WTC11 (cell line): ENCODE results near the gene CHIT1. TPM values are rescaled to one million over a fixed set of nuclear protein-coding genes. Genes with fewer than 3 reads are reported as not detected.

ENCODE experiments used
- ATAC-seq: fragments of 200-7000 bp; cut with Tn5 transposase; 2 replicates; pipeline ENCODE4 v1.10.0; 2021; ENCODE audit warnings: mild to moderate bottlenecking, moderate library complexity
- CTCF ChIA-PET: fragments of 300-600 bp; sonication (Branson Sonifier 250); formaldehyde crosslinking; loops from one replicate; lab custom pipeline; 2021; ENCODE audit warnings: antibody characterized with exemption; lab: Charles Lee
- POLR2A ChIA-PET: fragments of 350-600 bp; sonication (Branson Sonifier 250); formaldehyde crosslinking; loops from one replicate; lab custom pipeline; 2021; ENCODE audit warnings: antibody characterized with exemption; lab: Charles Lee
- DNase-seq: peaks from one replicate; pipeline ENCODE4 v3.0.0; 2021; ENCODE audit warnings: low spot score
- H3K27ac Mint-ChIP-seq: 2 replicates; pipeline ENCODE4 v1.8.0; 2021; ENCODE audit warnings: mixed read lengths
- H3K27me3 Mint-ChIP-seq: 2 replicates; pipeline ENCODE4 v1.8.0; 2021; ENCODE audit warnings: low read depth, mild to moderate bottlenecking, moderate library complexity, mixed read lengths
- H3K36me3 Mint-ChIP-seq: 2 replicates; pipeline ENCODE4 v1.8.0; 2021; ENCODE audit warnings: mixed read lengths
- H3K4me1 Mint-ChIP-seq: 2 replicates; pipeline ENCODE4 v1.8.0; 2022; ENCODE audit warnings: mixed read lengths
- H3K4me3 Mint-ChIP-seq: 2 replicates; pipeline ENCODE4 v1.8.0; 2021; ENCODE audit warnings: mild to moderate bottlenecking, moderate library complexity, mixed read lengths
- H3K9me3 Mint-ChIP-seq: 2 replicates; pipeline ENCODE4 v1.8.0; 2021; ENCODE audit warnings: mixed read lengths
- AFF4 ChIP-seq: sonication (generic); formaldehyde crosslinking; IDR thresholded peaks from 2 replicates; pipeline ENCODE4 v1.8.1; 2023; ENCODE audit warnings: mild to moderate bottlenecking, missing genetic modification reagents, borderline replicate concordance
- AR ChIP-seq: fragments of 250-450 bp; sonication (Bioruptor Pico); IDR thresholded peaks from 2 replicates; pipeline ENCODE4 v1.9.0; 2021; ENCODE audit warnings: mild to moderate bottlenecking
- ATF1 ChIP-seq: sonication (generic); formaldehyde crosslinking; IDR thresholded peaks from 2 replicates; pipeline ENCODE4 v1.8.1; 2023; ENCODE audit warnings: mild to moderate bottlenecking, moderate library complexity, missing genetic modification reagents
- CDX4 ChIP-seq: fragments of 250-450 bp; sonication (Bioruptor Pico); IDR thresholded peaks from 2 replicates; pipeline ENCODE4 v1.9.0; 2021; ENCODE audit warnings: moderate library complexity, mild to moderate bottlenecking, inconsistent platforms, borderline replicate concordance
- CREM ChIP-seq: sonication (generic); formaldehyde crosslinking; IDR thresholded peaks from 2 replicates; pipeline ENCODE4 v1.8.1; 2022; ENCODE audit warnings: mild to moderate bottlenecking, missing genetic modification reagents, moderate library complexity
- HMGA2 ChIP-seq: fragments of 250-450 bp; sonication (Bioruptor Pico); IDR thresholded peaks from 2 replicates; pipeline ENCODE4 v1.4.0; 2021; ENCODE audit warnings: mild to moderate bottlenecking, moderate library complexity
- OVOL2 ChIP-seq: fragments of 250-450 bp; sonication (Bioruptor Pico); IDR thresholded peaks from 2 replicates; pipeline ENCODE4 v1.9.0; 2021; ENCODE audit warnings: mild to moderate bottlenecking, borderline replicate concordance
- PREB ChIP-seq: sonication (generic); formaldehyde crosslinking; IDR thresholded peaks from 2 replicates; pipeline ENCODE4 v1.8.1; 2022; ENCODE audit warnings: mild to moderate bottlenecking, missing genetic modification reagents, moderate library complexity, borderline replicate concordance
- PRRX2 ChIP-seq: fragments of 250-450 bp; sonication (Bioruptor Pico); IDR thresholded peaks from 2 replicates; pipeline ENCODE4 v1.8.0; 2021; ENCODE audit warnings: mild to moderate bottlenecking
- RELA ChIP-seq: sonication (generic); formaldehyde crosslinking; IDR thresholded peaks from 2 replicates; pipeline ENCODE4 v1.8.1; 2022; ENCODE audit warnings: missing genetic modification reagents, mild to moderate bottlenecking, borderline replicate concordance
- RORB ChIP-seq: fragments of 250-450 bp; sonication (Bioruptor Pico); IDR thresholded peaks from 2 replicates; pipeline ENCODE4 v1.9.0; 2021; ENCODE audit warnings: mild to moderate bottlenecking
- USF1 ChIP-seq: sonication (generic); formaldehyde crosslinking; IDR thresholded peaks from 2 replicates; pipeline ENCODE4 v1.8.0; 2022; ENCODE audit warnings: mild to moderate bottlenecking, missing genetic modification reagents
- ZMAT4 ChIP-seq: fragments of 250-450 bp; sonication (Bioruptor Pico); IDR thresholded peaks from 2 replicates; pipeline ENCODE4 v1.9.0; 2021; ENCODE audit warnings: mild to moderate bottlenecking
- ZNF138 ChIP-seq: sonication (generic); formaldehyde crosslinking; conservative IDR thresholded peaks from 2 replicates; pipeline ENCODE4 v1.8.1; 2022; ENCODE audit warnings: mild to moderate bottlenecking, moderate library complexity, missing genetic modification reagents
- ZNF219 ChIP-seq: sonication (generic); formaldehyde crosslinking; IDR thresholded peaks from 2 replicates; pipeline ENCODE4 v1.8.0; 2023; ENCODE audit warnings: missing genetic modification reagents, mild to moderate bottlenecking, borderline replicate concordance
- ZNF317 ChIP-seq: sonication (generic); formaldehyde crosslinking; IDR thresholded peaks from 2 replicates; pipeline ENCODE4 v1.8.1; 2023; ENCODE audit warnings: low read depth, mild to moderate bottlenecking, moderate library complexity, missing genetic modification reagents, borderline replicate concordance
- total RNA-seq: library from RNA; stranded (reverse); gene quantifications from 3 replicates; pipeline ENCODE4 v1.2.3, GENCODE V29; 2021
- TF ChIP-seq, protein P1 (sequence below): fragments of 250-450 bp; sonication (Bioruptor Pico); conservative IDR thresholded peaks from 2 replicates; pipeline ENCODE4 v1.9.0; 2021; ENCODE audit warnings: mild to moderate bottlenecking
- TF ChIP-seq, protein P2 (sequence below): fragments of 250-450 bp; sonication (Bioruptor Pico); IDR thresholded peaks from 2 replicates; pipeline ENCODE4 v1.8.0; 2021; ENCODE audit warnings: mild to moderate bottlenecking

The CHIT1 gene
- total RNA-seq, 1 experiment from 2014 or later = 0.15 TPM

DNA sequence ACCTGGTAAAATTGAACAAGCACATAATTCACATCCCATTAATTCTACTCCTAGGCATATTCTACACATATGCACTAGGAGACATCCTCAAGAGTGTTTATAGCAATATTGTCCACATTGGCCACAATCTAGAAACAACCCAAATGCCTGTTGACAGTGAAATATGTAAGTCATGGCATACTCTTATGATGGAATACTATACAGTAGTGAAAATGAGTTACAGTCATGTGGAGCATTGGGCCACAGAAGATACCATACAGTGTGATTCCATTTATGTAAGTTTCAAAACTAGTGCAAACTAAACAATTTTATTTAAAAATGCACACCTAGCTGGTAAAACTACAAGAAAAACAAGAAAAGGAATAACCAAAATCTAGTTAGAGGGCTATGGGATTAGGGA lies 19.1 kb downstream of the CHIT1 start:
- Mint-ChIP-seq H3K9me3 (no peaks in the 10 kb centered on the region), H3K27ac (no peak overlapping the region), H3K4me3 (no peak overlapping the region), H3K4me1 (no peaks in the 10 kb centered on the region; the same call in 1 of the 2 replicates), H3K36me3 (no peaks in the 10 kb centered on the region)
- POLR2A ChIA-PET = no interaction called here
- ATAC-seq = no peak
- DNase-seq = no peak
- TF ChIP-seq, protein P1, sequence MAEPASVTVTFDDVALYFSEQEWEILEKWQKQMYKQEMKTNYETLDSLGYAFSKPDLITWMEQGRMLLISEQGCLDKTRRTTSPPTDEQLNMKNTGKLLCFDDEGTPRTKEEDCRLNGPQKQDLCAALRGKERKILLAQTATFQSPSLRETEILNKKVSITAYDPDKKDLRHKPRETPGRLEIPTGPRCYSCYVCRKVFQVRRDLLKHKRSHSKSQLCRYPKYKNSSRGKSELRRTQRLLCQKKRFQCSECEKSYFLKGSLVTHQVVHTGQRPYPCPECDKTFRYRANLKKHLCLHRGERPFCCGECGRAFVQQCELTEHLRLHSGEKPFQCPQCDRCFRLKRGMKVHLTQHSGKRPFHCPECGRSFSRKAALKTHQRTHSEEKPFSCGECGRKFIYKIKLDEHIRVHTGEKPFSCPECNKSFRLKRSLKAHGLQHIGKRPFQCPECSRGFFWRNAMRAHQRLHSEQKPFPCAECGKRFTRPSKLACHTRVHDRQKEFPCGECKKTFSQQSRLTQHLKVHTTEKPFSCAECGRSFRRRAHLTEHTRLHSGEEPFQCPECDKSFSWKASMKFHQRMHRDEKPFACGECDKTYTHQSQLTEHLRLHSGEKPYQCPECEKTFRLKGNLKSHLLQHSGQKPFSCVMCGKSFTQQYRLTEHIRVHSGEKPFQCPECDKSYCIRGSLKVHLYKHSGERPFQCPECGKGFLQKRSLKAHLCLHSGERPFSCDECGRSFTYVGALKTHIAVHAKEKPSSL = no peak
- no peak for TF ChIP-seq RELA (CRISPR knock-in tag)
- TF ChIP-seq AR = no peak
- no peak for TF ChIP-seq ZMAT4
- no peak for TF ChIP-seq OVOL2 (CRISPR knock-in tag)
- TF ChIP-seq USF1 (CRISPR knock-in tag) = no peak
- TF ChIP-seq PREB = no peak
- TF ChIP-seq PRRX2 (CRISPR knock-in tag) = no peak
- TF ChIP-seq, protein P2, sequence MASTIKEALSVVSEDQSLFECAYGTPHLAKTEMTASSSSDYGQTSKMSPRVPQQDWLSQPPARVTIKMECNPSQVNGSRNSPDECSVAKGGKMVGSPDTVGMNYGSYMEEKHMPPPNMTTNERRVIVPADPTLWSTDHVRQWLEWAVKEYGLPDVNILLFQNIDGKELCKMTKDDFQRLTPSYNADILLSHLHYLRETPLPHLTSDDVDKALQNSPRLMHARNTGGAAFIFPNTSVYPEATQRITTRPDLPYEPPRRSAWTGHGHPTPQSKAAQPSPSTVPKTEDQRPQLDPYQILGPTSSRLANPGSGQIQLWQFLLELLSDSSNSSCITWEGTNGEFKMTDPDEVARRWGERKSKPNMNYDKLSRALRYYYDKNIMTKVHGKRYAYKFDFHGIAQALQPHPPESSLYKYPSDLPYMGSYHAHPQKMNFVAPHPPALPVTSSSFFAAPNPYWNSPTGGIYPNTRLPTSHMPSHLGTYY = no peak
- TF ChIP-seq ZNF219 = no peak
- TF ChIP-seq ZNF317 (CRISPR knock-in tag) = no peak
- TF ChIP-seq CDX4 (CRISPR knock-in tag) = no peak
- TF ChIP-seq ATF1 = no peak
- TF ChIP-seq AFF4 (CRISPR knock-in tag) = no peak
- TF ChIP-seq CREM (CRISPR knock-in tag) = no peak
- TF ChIP-seq RORB (CRISPR knock-in tag) = no peak
- TF ChIP-seq ZNF138 (CRISPR knock-in tag) = no peak
- no peak for TF ChIP-seq HMGA2 (CRISPR knock-in tag)
- TF ChIP-seq, all 79 proteins: peak for 0
- peaks cover 6% of the 10 kb centered on the region for H3K27me3 Mint-ChIP-seq
- CTCF ChIA-PET = interaction anchor here (1.4 to 2.0 kb wide), 3 partner anchors 63 to 171 kb away, joined by 4 to 8 read pairs (median 6); no protein-coding TSS in a partner anchor
